ENCODE data around the gene NDOR1. TPM values are rescaled to one million over a fixed set of nuclear protein-coding genes. Genes with fewer than 3 reads are reported as not detected.

Gene NDOR1
- polyA plus RNA-seq, 3 donors: 4.4 to 26.9 (median 5.2) TPM

GRCh38 chr9:137180491-137180890 lies 25.0 kb upstream of the NDOR1 start:
- Histone ChIP-seq H3K27me3 (ENCODE audit: control insufficient read depth in 2 of 2, insufficient read depth in 2 of 2, low read length in 2 of 2) (peaks cover 0 to 4% of the 10 kb centered on the region in 2 donors), H3K79me2 (ENCODE audit: insufficient read depth, low read length) (peaks cover under 1% of the 10 kb centered on the region), H3K4me3 (replicated peaks in 1 of 3; ENCODE audit: low read depth in 2 of 3, low read length in 3 of 3) (no peak overlapping the region), H3K9ac (ENCODE audit: insufficient read depth, low read length, poor library complexity, severe bottlenecking) (no peak overlapping the region), H2AFZ (ENCODE audit: insufficient read depth, low read depth, low read length, poor library complexity, severe bottlenecking) (no peak overlapping the region), H4K20me1 (ENCODE audit: insufficient read depth, low read length) (no peaks in the 10 kb centered on the region), H3K4me2 (replicated peaks; ENCODE audit: extremely low read depth, low read length, poor library complexity, severe bottlenecking) (no peak overlapping the region), H3K4me1 (ENCODE audit: control insufficient read depth in 1 of 2, insufficient read depth in 2 of 2, low read length in 2 of 2) (no peaks in the 10 kb centered on the region), H3K9me3 (replicated peaks in 1 of 2; ENCODE audit: control insufficient read depth in 1 of 2, insufficient read depth in 1 of 2, low read length in 2 of 2) (no peaks in the 10 kb centered on the region), H3K36me3 (replicated peaks in 1 of 2; ENCODE audit: control insufficient read depth in 1 of 2, insufficient read depth in 2 of 2, low read length in 2 of 2) (peaks cover 78 to 83% of the 10 kb centered on the region in 2 donors), H3K27ac (ENCODE audit: low read depth in 1 of 2, low read length in 2 of 2) (no peak overlapping the region)
- H3K36me3 Mint-ChIP-seq: peaks cover 57 to 77% of the 10 kb centered on the region in 2 donors
- no peaks in the 10 kb centered on the region for H3K4me1 Mint-ChIP-seq
- no peak overlapping the region for H3K4me3 Mint-ChIP-seq
- no peak for DNase-seq
- over 99% methylated on average over 20 of the region's 20 CpGs for WGBS (ENCODE audit: insufficient coverage)
- intact Hi-C loops (cut with micrococcal nuclease): loop anchor here in 1 of 2 donors (5.0 kb wide), 1 partner anchor 63 kb away; no protein-coding TSS in a partner anchor
- H3K9me3 Mint-ChIP-seq: no peaks in the 10 kb centered on the region
- no peak overlapping the region for H3K27ac Mint-ChIP-seq
- H3K27me3 Mint-ChIP-seq (ENCODE audit: low read depth in 3 of 3): peaks cover 0 to 5% (median 1%) of the 10 kb centered on the region in 3 donors
- TF ChIP-seq CTCF (IDR thresholded peaks at IDR 0.05): no peak

- peaks cover 87 to 95% of the 10 kb centered on the region in 2 donors for H3K36me3 ChIP-seq (replicated peaks in 1 of 2; ENCODE audit: control insufficient read depth in 1 of 2, insufficient read depth in 2 of 2, low read length in 2 of 2)
- no peak for TF ChIP-seq CTCF (IDR thresholded peaks at IDR 0.05)
- H3K27me3 ChIP-seq (ENCODE audit: control insufficient read depth in 2 of 2, insufficient read depth in 2 of 2, low read length in 2 of 2): no peaks in the 10 kb centered on the region
- no peaks in the 10 kb centered on the region for H4K20me1 ChIP-seq (ENCODE audit: insufficient read depth, low read length)
- Mint-ChIP-seq H3K36me3 (peaks cover 64 to 86% of the 10 kb centered on the region in 2 donors), H3K4me1 (peaks cover 4% of the 10 kb centered on the region), H3K27ac (no peak overlapping the region), H3K27me3 (ENCODE audit: low read depth in 3 of 3) (peaks cover 0 to 2% (median 1%) of the 10 kb centered on the region in 3 donors), H3K4me3 (no peak overlapping the region), H3K9me3 (no peaks in the 10 kb centered on the region)
- no peak overlapping the region for H3K27ac ChIP-seq (ENCODE audit: low read depth in 1 of 2, low read length in 2 of 2)
- H3K9me3 ChIP-seq (replicated peaks in 1 of 2; ENCODE audit: control insufficient read depth in 1 of 2, insufficient read depth in 1 of 2, low read length in 2 of 2): no peaks in the 10 kb centered on the region
- no peak overlapping the region for H3K4me3 ChIP-seq (replicated peaks in 1 of 3; ENCODE audit: low read depth in 2 of 3, low read length in 3 of 3)
- H2AFZ ChIP-seq (ENCODE audit: insufficient read depth, low read depth, low read length, poor library complexity, severe bottlenecking): no peak overlapping the region
- WGBS (ENCODE audit: insufficient coverage): 98% methylated on average over 20 of the region's 22 CpGs
- no peak overlapping the region for H3K9ac ChIP-seq (ENCODE audit: insufficient read depth, low read length, poor library complexity, severe bottlenecking)
- peaks cover 11% of the 10 kb centered on the region for H3K79me2 ChIP-seq (ENCODE audit: insufficient read depth, low read length)
- intact Hi-C loops (cut with micrococcal nuclease): loop anchor here in 1 of 2 donors (5.0 kb wide), 1 partner anchor 64 kb away; no protein-coding TSS in a partner anchor
- H3K4me2 ChIP-seq (replicated peaks; ENCODE audit: extremely low read depth, low read length, poor library complexity, severe bottlenecking): no peak overlapping the region
- DNase-seq: no peak
- peaks cover 1 to 7% of the 10 kb centered on the region in 2 donors for H3K4me1 ChIP-seq (ENCODE audit: control insufficient read depth in 1 of 2, insufficient read depth in 2 of 2, low read length in 2 of 2)
Observed at GRCh38 chr9:137181680-137182079, 23.8 kb upstream of the NDOR1 start.

Data from CD14-positive monocyte (primary cell).